Immature natural killer cell (primary cell): ENCODE data around the gene SUPT5H. TPM values are rescaled to one million over a fixed set of nuclear protein-coding genes. Genes with fewer than 3 reads are reported as not detected.

ENCODE experiments used
- DNase-seq, 3 donors: peaks; one replicate each; pipeline ENCODE4 v3.0.0; 2022; ENCODE audit warnings: mixed read lengths in 1 of 3
- H3K27ac Mint-ChIP-seq, 6 donors: one replicate each; pipeline ENCODE4 v1.8.0; 2020; ENCODE audit warnings: mixed read lengths in 6 of 6, mild to moderate bottlenecking in 5 of 6, inconsistent platforms in 4 of 6, moderate library complexity in 3 of 6
- H3K27me3 Mint-ChIP-seq, 3 donors: one replicate each; pipeline ENCODE4 v1.8.0; 2020 to 2021; ENCODE audit warnings: low read depth in 3 of 3, mild to moderate bottlenecking in 3 of 3, mixed read lengths in 3 of 3, moderate library complexity in 3 of 3, inconsistent platforms in 1 of 3
- H3K36me3 Mint-ChIP-seq, 3 donors: one replicate each; pipeline ENCODE4 v1.8.0; 2020; ENCODE audit warnings: mixed read lengths in 3 of 3, inconsistent platforms in 2 of 3, mild to moderate bottlenecking in 2 of 3
- H3K4me1 Mint-ChIP-seq, 2 donors: one replicate each; pipeline ENCODE4 v1.8.0; 2020; ENCODE audit warnings: inconsistent platforms in 2 of 2, mild to moderate bottlenecking in 2 of 2, mixed read lengths in 2 of 2, moderate library complexity in 1 of 2
- H3K4me3 Mint-ChIP-seq, 5 donors: one replicate each; pipeline ENCODE4 v1.8.0; 2020; ENCODE audit warnings: mild to moderate bottlenecking in 5 of 5, mixed read lengths in 5 of 5, inconsistent platforms in 3 of 5, moderate library complexity in 3 of 5
- H3K9me3 Mint-ChIP-seq, 6 donors: one replicate each; pipeline ENCODE4 v1.8.0; 2020; ENCODE audit warnings: mild to moderate bottlenecking in 6 of 6, mixed read lengths in 6 of 6, inconsistent platforms in 4 of 6, moderate library complexity in 3 of 6
- polyA plus RNA-seq, 3 donors: library from polyadenylated mRNA; unstranded; fragments of 300-500 nt; fragmentation: Illumina TruSeq; gene quantifications; one replicate each; pipeline ENCODE4 v1.2.3, GENCODE V29; 2021

The SUPT5H gene
- polyA plus RNA-seq, 3 donors from 2014 or later = 30.5 to 114 (median 67.0) TPM

GRCh38 chr19:39524495-39524894 lies 79.1 kb downstream of the SUPT5H start:
- peaks cover 0 to 6% of the 10 kb centered on the region in 2 donors for H3K4me1 Mint-ChIP-seq
- no peaks in the 10 kb centered on the region for H3K27me3 Mint-ChIP-seq
- H3K4me3 Mint-ChIP-seq = no peak overlapping the region
- peaks cover 0 to 4% (median 0%) of the 10 kb centered on the region in 3 donors for H3K36me3 Mint-ChIP-seq
- no peaks in the 10 kb centered on the region for H3K9me3 Mint-ChIP-seq
- no peak for DNase-seq
- H3K27ac Mint-ChIP-seq = no peak overlapping the region

GRCh38 chr19:39525205-39525604 lies 79.8 kb downstream of the SUPT5H start:
- no peak for DNase-seq
- Mint-ChIP-seq H3K4me1 (peaks cover 0 to 6% of the 10 kb centered on the region in 2 donors), H3K27me3 (no peaks in the 10 kb centered on the region), H3K36me3 (peaks cover 0 to 4% (median 0%) of the 10 kb centered on the region in 3 donors), H3K27ac (peak overlapping the region in 1 of 6 donors; percentile 34), H3K4me3 (no peak overlapping the region), H3K9me3 (no peaks in the 10 kb centered on the region)

Other genes with a start within 250 kb of the SUPT5H start
- not detected for gene NCCRP1, start 248.6 kb upstream of the SUPT5H start, polyA plus RNA-seq
- not detected for gene SYCN, start 241.3 kb upstream of the SUPT5H start, polyA plus RNA-seq
- not detected for gene IFNL3, start 200.6 kb upstream of the SUPT5H start, polyA plus RNA-seq
- under 1 TPM in 1 of 3 donors, not detected in 2; 0.45 TPM for gene IFNL4, start 196.7 kb upstream of the SUPT5H start, polyA plus RNA-seq
- gene IFNL2, start 177.2 kb upstream of the SUPT5H start, polyA plus RNA-seq = not detected
- 1 to 10 TPM; 2.2 to 4.8 (median 2.3) TPM for gene IFNL1, start 149.2 kb upstream of the SUPT5H start, polyA plus RNA-seq
- gene LRFN1, start 124.7 kb upstream of the SUPT5H start, polyA plus RNA-seq = 10 to 100 TPM in 1 of 3 donors, 1 to 10 TPM in 2; 4.8 to 16.0 (median 5.4) TPM
- gene GMFG, start 109.5 kb upstream of the SUPT5H start, polyA plus RNA-seq = 1,000 to 10,000 TPM in 2 of 3 donors, 100 to 1,000 TPM in 1; 990 to 1,609 (median 1,254) TPM
- gene SAMD4B, start 103.2 kb upstream of the SUPT5H start, polyA plus RNA-seq = 10 to 100 TPM in 1 of 3 donors, 1 to 10 TPM in 2; 2.9 to 17.8 (median 3.9) TPM
- 10 to 100 TPM; 18.9 to 48.1 (median 31.6) TPM for gene PAF1, start 54.5 kb upstream of the SUPT5H start, polyA plus RNA-seq
- gene MED29, start 54.2 kb upstream of the SUPT5H start, polyA plus RNA-seq = 10 to 100 TPM; 41.6 to 64.7 (median 41.8) TPM
- 100 to 1,000 TPM; 305 to 745 (median 318) TPM for gene ZFP36, start 38.7 kb upstream of the SUPT5H start, polyA plus RNA-seq
- gene PLEKHG2, start 32.9 kb upstream of the SUPT5H start, polyA plus RNA-seq = 1 to 10 TPM in 2 of 3 donors, not detected in 1; 3.7 to 4.3 TPM
- 1,000 to 10,000 TPM in 1 of 3 donors, 100 to 1,000 TPM in 2; 733 to 1,627 (median 903) TPM for gene RPS16, start 9.6 kb upstream of the SUPT5H start, polyA plus RNA-seq
- gene TIMM50, start 35.3 kb downstream of the SUPT5H start, polyA plus RNA-seq = 10 to 100 TPM; 50.4 to 65.2 (median 58.6) TPM
- not detected for gene DLL3, start 53.4 kb downstream of the SUPT5H start, polyA plus RNA-seq
- gene SELENOV, start 69.6 kb downstream of the SUPT5H start, polyA plus RNA-seq = not detected
- 1 to 10 TPM; 5.4 to 6.9 (median 5.7) TPM for gene EID2B, start 87.3 kb downstream of the SUPT5H start, polyA plus RNA-seq
- gene EID2, start 94.6 kb downstream of the SUPT5H start, polyA plus RNA-seq = 10 to 100 TPM; 22.1 to 24.9 (median 22.6) TPM
- not detected for gene LGALS13, start 156.9 kb downstream of the SUPT5H start, polyA plus RNA-seq
- not detected for gene LGALS16, start 210.3 kb downstream of the SUPT5H start, polyA plus RNA-seq